A673 (cell line): ENCODE data around the gene SHC3. TPM values are rescaled to one million over a fixed set of nuclear protein-coding genes. Genes with fewer than 3 reads are reported as not detected.

Source experiments
- BruUV-seq: library from RNA; stranded (reverse); fragments of 400-500 nt; replicated peaks from 2 replicates; lab custom pipeline; 2021; lab: Mats Ljungman, UMichigan
- CTCF ChIA-PET: fragments of 300-600 bp; sonication (Branson Sonifier 250); formaldehyde crosslinking; loops from one replicate; lab custom pipeline; 2022; ENCODE audit warnings: antibody characterized with exemption; lab: Charles Lee
- POLR2A ChIA-PET: fragments of 300-600 bp; sonication (Branson Sonifier 250); formaldehyde crosslinking; loops from one replicate; lab custom pipeline; 2022; ENCODE audit warnings: antibody characterized with exemption; ENCODE audit not compliant: low non-redundant PET; lab: Charles Lee
- DNase-seq: peaks from one replicate; pipeline ENCODE4 v3.0.0-alpha.2; 2015; ENCODE audit warnings: low spot score
- H3K27ac ChIP-seq: fragments of 200-600 bp; sonication (generic); 2 replicates; pipeline ENCODE4 v1.5.1; 2016; ENCODE audit warnings: mixed run types, low read depth, mild to moderate bottlenecking, mixed read lengths, antibody characterized with exemption, low read length; ENCODE audit not compliant: poor library complexity, severe bottlenecking
- H3K27me3 ChIP-seq: fragments of 200-600 bp; sonication (generic); replicated peaks from 2 replicates; pipeline ENCODE4 v1.6.1; 2017; ENCODE audit warnings: mixed run types, low read depth, mild to moderate bottlenecking, mixed read lengths, antibody characterized with exemption, low read length; ENCODE audit not compliant: insufficient read depth, poor library complexity
- H3K36me3 ChIP-seq: fragments of 200-600 bp; sonication (generic); 2 replicates; pipeline ENCODE4 v1.6.1; 2016; ENCODE audit warnings: mixed run types, mild to moderate bottlenecking, mixed read lengths, antibody characterized with exemption, low read length; ENCODE audit not compliant: insufficient read depth, poor library complexity, severe bottlenecking
- H3K4me1 ChIP-seq: fragments of 200-600 bp; sonication (generic); 2 replicates; pipeline ENCODE4 v1.6.1; 2017; ENCODE audit warnings: mixed run types, mild to moderate bottlenecking, mixed read lengths, antibody characterized with exemption, low read length; ENCODE audit not compliant: insufficient read depth, poor library complexity, severe bottlenecking
- H3K4me3 ChIP-seq: fragments of 200-600 bp; sonication (generic); 2 replicates; pipeline ENCODE4 v1.5.1; 2016; ENCODE audit warnings: low read depth, mixed run types, mild to moderate bottlenecking, mixed read lengths, low read length; ENCODE audit not compliant: poor library complexity, severe bottlenecking
- H3K9me3 ChIP-seq: fragments of 200-600 bp; sonication (generic); 2 replicates; pipeline ENCODE4 v1.6.1; 2016; ENCODE audit warnings: mixed run types, low read depth, mild to moderate bottlenecking, mixed read lengths, antibody characterized with exemption, low read length; ENCODE audit not compliant: poor library complexity, severe bottlenecking
- EZH2 ChIP-seq: fragments of 200-600 bp; sonication (generic); IDR thresholded peaks from 2 replicates; pipeline ENCODE4 v1.6.1; 2017; ENCODE audit warnings: borderline replicate concordance, low read depth, mild to moderate bottlenecking, mixed read lengths, antibody characterized with exemption, low read length; ENCODE audit not compliant: poor library complexity, severe bottlenecking
- intact Hi-C: fragments of 100-400 bp; cut with micrococcal nuclease; formaldehyde crosslinking; loops from one replicate; pipeline ENCODE4 v1.10.0; 2022; ENCODE audit not compliant: unreplicated experiment
- total RNA-seq: library from RNA; stranded (reverse); gene quantifications from 2 replicates; pipeline ENCODE4 v1.2.3, GENCODE V29; 2021
- TF ChIP-seq, protein P1 (sequence below): fragments of 300-800, 200-600 bp; sonication (generic); conservative IDR thresholded peaks from 2 replicates; pipeline ENCODE4 v1.5.1; 2017; ENCODE audit warnings: low read depth, mild to moderate bottlenecking, antibody characterized with exemption, low read length, moderate library complexity, mixed read lengths

Gene SHC3
- total RNA-seq, 1 experiment from 2014 or later = 6.6 TPM

DNA sequence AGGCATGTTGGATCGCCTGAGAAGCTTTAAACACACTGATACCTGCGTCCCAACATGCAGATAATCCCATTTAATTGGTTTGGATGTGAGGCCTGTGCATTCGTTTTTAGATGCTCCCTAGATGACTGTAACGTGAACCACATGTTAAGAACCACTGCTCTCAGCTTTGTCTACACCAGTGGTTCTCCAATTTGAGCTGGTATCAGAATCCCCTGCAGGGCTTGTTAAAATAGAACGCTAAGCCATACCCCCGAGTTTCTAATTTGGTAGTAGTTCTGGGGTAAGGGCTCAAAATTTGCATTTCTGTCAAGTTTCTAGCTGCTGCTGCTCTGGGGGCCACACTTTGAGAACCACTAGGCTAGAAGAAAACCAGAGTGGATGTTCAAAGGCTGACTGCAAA, 112.7 kb downstream of the SHC3 start:
- no peak overlapping the region for H3K27ac ChIP-seq
- H3K9me3 ChIP-seq = no peaks in the 10 kb centered on the region
- CTCF ChIA-PET = no interaction called here
- H3K36me3 ChIP-seq = no peaks in the 10 kb centered on the region
- POLR2A ChIA-PET = no interaction called here
- intact Hi-C loops = no loop called here
- no peak overlapping the region for H3K4me3 ChIP-seq
- DNase-seq = no peak
- BruUV-seq = no TSS peak
- no peak for TF ChIP-seq EZH2
- TF ChIP-seq, protein P1, sequence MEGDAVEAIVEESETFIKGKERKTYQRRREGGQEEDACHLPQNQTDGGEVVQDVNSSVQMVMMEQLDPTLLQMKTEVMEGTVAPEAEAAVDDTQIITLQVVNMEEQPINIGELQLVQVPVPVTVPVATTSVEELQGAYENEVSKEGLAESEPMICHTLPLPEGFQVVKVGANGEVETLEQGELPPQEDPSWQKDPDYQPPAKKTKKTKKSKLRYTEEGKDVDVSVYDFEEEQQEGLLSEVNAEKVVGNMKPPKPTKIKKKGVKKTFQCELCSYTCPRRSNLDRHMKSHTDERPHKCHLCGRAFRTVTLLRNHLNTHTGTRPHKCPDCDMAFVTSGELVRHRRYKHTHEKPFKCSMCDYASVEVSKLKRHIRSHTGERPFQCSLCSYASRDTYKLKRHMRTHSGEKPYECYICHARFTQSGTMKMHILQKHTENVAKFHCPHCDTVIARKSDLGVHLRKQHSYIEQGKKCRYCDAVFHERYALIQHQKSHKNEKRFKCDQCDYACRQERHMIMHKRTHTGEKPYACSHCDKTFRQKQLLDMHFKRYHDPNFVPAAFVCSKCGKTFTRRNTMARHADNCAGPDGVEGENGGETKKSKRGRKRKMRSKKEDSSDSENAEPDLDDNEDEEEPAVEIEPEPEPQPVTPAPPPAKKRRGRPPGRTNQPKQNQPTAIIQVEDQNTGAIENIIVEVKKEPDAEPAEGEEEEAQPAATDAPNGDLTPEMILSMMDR = no peak
- no peaks in the 10 kb centered on the region for H3K27me3 ChIP-seq
- no peaks in the 10 kb centered on the region for H3K4me1 ChIP-seq

DNA sequence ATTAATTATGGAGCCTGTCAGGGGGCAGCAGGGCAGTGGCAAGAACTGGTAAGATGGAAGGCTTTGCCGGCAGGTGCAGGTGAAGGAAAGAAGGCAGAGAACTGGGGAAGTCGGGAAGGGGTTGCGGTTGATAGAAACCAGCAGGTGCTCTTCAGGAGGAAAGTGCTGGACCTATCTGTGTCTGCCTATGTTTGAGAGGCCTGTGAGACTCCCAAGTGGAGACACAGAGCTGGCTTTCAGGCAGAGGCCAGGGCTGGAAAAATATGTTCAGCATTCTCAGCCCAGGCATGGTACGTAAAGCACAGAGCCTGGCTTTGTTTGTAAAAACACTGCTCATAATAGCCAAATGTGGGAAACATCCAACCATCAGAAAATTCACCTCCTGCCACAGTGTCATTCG, 117.8 kb downstream of the SHC3 start:
- H3K9me3 ChIP-seq = no peaks in the 10 kb centered on the region
- H3K27ac ChIP-seq = no peak overlapping the region
- intact Hi-C loops = no loop called here
- no peaks in the 10 kb centered on the region for H3K36me3 ChIP-seq
- BruUV-seq = no TSS peak
- POLR2A ChIA-PET = no interaction called here
- no peak overlapping the region for H3K4me3 ChIP-seq
- CTCF ChIA-PET = no interaction called here
- no peaks in the 10 kb centered on the region for H3K4me1 ChIP-seq
- TF ChIP-seq, protein P1 = no peak
- no peak for TF ChIP-seq EZH2
- DNase-seq = no peak
- H3K27me3 ChIP-seq = no peaks in the 10 kb centered on the region

DNA sequence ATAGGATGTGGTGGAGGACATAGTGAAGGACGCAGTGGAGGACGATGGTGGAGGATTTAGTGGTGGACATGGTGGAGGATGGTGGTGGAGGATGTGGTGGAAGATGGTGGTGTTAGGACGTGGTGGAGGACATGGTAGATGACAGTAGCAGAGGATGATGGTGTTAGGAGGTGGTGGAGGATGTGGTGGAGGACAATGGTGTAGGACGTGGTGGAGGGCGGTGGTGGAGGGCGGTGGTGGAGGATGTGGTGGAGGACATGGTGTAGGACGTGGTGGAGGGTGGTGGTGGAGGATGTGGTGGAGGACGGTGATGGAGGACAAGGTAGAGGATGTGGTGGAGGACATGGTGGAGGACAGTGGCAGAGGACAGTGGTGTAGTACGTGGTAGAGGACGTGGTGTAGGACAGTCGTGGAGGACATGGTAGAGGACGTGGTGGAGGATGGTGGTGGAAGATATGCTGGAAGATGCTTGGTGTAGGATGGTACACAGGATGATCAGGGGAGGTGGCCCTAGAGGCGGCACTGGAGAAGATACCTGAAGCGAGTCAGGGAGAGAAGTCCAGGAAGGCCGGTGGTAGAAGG, 118.6 kb downstream of the SHC3 start:
- ChIA-PET POLR2A (no interaction called here), CTCF (no interaction called here)
- no peaks in the 10 kb centered on the region for H3K36me3 ChIP-seq
- no peak for TF ChIP-seq EZH2
- TF ChIP-seq, protein P1 = no peak
- H3K9me3 ChIP-seq = no peaks in the 10 kb centered on the region
- intact Hi-C loops = no loop called here
- no peak for DNase-seq
- H3K4me3 ChIP-seq = no peak overlapping the region
- H3K27me3 ChIP-seq = no peaks in the 10 kb centered on the region
- no peaks in the 10 kb centered on the region for H3K4me1 ChIP-seq
- H3K27ac ChIP-seq = no peak overlapping the region
- no TSS peak for BruUV-seq
